GM12865 (cell line): ENCODE measurements around the gene DNMT3B.

Experiments
- DNase-seq: peaks from one replicate; pipeline ENCODE4 v3.0.0; 2010; ENCODE audit warnings: low read depth
- H3K4me3 ChIP-seq: 2 replicates; pipeline ENCODE4 v1.5.1; 2011; ENCODE audit warnings: mild to moderate bottlenecking, low read depth, low read length, control low read depth
- TF ChIP-seq, protein P1 (sequence below): IDR thresholded peaks from 2 replicates; pipeline ENCODE4 v1.5.1; 2011; ENCODE audit warnings: low read length, control low read depth, low read depth, inconsistent platforms; ENCODE audit not compliant: insufficient read depth; ENCODE audit errors: missing control alignments

Gene DNMT3B

DNA sequence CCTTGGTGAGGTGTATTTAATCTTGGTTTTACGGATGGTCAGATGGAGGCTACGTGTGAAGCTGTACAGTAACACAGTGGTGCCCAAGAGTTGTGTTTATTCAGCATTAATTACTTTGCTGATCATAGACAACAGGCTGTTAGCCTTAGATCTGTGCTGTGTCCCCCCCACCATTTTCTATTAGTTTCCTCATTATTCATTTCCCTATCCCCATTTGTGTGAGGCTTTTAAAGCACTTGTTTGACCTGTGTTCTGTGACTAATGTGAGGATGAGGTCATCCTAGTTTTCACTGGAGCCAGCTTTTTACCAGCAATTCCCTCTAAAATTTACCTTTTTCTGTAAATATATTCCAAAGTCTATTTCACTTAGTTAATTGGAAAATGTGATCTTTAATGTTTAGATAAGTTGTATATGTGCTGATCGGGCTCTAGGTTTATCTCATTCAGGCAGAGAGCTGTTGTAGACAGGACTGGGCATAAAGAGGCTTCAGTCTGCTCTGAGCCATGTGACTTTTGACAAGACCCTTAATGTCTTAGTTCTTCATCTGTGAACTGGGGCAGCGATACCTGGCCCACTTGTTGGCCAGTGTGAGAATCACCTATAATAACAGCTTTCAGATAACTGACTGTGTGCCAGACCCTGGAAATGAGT, 66.0 kb downstream of the DNMT3B start:
- no peak overlapping the region for H3K4me3 ChIP-seq
- no peak for DNase-seq
- TF ChIP-seq, protein P1, sequence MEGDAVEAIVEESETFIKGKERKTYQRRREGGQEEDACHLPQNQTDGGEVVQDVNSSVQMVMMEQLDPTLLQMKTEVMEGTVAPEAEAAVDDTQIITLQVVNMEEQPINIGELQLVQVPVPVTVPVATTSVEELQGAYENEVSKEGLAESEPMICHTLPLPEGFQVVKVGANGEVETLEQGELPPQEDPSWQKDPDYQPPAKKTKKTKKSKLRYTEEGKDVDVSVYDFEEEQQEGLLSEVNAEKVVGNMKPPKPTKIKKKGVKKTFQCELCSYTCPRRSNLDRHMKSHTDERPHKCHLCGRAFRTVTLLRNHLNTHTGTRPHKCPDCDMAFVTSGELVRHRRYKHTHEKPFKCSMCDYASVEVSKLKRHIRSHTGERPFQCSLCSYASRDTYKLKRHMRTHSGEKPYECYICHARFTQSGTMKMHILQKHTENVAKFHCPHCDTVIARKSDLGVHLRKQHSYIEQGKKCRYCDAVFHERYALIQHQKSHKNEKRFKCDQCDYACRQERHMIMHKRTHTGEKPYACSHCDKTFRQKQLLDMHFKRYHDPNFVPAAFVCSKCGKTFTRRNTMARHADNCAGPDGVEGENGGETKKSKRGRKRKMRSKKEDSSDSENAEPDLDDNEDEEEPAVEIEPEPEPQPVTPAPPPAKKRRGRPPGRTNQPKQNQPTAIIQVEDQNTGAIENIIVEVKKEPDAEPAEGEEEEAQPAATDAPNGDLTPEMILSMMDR, result no peak

DNA sequence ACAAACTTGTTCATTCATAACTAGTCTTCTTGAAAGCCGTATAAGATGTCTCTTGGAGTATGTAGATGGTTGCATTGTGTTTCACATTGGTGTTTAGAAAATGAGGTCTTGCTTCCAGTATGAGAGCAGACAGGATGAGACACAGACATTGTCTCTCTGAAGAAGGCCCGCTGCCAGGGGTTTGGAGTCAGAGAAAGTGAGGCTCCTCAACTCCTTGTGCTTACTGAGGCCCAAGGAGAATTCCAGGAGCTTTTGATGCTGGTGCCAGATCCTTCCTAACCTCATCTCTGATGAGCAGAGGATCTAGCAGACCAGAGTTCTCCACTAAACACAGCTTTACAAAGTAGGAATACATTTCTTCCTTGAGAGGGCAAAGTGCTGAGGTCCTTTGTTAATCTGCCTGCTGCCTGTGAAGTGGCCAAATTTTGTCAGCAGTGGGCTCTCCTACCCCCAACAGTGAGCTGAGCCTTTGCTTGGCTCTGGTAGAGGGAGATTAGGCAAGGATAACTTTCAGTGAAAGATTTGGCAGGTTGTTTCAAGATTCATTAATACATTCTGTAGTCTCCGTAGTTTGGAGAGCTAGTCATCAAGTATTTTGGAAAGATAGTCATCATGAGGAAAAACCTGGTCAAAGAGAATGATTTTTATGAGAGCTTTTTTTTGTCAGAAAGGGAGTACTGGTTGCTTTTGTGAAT, 67.3 kb downstream of the DNMT3B start:
- TF ChIP-seq, protein P1, result no peak
- DNase-seq, result no peak
- no peak overlapping the region for H3K4me3 ChIP-seq

GRCh38 chr20:32830437-32830836, 68.3 kb downstream of the DNMT3B start:
- no peak for DNase-seq

DNA sequence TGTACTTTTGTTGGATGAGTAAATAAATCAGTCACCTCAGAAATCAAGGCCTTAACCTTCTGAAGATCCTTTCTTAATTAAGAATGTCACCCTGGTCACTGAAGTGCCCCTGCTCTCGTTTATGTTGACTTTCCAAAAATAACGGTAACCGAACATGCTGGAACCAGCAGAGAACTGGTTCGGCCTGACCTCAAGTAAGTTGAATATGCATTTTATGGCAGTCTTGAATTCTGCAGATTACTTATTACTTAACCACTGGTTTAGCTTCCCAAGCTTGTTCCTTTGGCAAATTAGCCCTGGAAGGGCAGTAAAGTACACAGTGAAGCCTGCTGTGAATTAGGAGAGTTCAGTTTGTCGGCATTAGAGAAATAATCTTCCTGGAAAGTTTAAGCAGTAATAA, 69.8 kb downstream of the DNMT3B start:
- H3K4me3 ChIP-seq, result no peak overlapping the region
- DNase-seq, result no peak
- TF ChIP-seq, protein P1, result no peak

More at GRCh38 chr20:32830437-32830836, 68.3 kb downstream of the DNMT3B start:
- H3K4me3 ChIP-seq, result no peak overlapping the region
- TF ChIP-seq, protein P1, result no peak

DNA sequence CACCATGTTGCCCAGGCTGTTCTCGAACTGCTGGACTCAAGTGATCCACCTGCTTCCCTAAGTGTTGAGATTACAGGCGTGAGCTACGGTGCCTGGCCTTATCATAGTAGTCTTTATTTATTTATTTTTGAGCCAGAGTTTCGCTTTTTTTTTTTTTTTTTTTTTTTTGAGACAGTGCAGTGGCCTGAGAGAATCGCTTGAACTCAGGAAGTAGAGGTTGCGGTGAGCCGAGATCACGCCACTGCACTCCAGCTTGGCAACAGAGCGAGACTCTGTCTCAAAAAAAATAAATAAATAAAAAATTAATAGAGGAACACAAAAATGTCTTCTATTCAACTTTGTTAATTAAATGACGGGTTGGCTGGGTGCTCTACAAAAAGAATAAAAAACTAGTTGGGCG, 70.5 kb downstream of the DNMT3B start:
- no peak for DNase-seq
- no peak overlapping the region for H3K4me3 ChIP-seq
- TF ChIP-seq, protein P1, result no peak

DNA sequence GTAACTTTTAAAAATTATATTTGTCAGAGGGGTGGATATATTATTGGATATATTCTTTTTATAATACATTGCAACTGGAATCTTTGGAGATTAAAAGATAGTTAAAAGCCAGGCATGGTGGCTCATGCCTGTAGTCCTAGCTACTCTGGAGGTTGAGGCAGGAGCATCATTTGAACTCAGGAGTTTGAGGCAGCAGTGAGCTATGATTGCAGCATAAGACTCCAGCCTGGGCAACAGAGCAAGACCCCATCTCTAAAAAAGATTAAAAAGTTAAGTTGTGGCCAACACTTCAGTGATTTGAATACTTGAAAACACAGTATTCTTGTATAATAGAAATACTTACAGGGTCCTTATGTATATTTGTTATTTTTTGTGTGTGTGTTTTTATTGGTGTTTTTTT, 72.8 kb downstream of the DNMT3B start:
- no peak for DNase-seq
- TF ChIP-seq, protein P1, result no peak
- H3K4me3 ChIP-seq, result no peak overlapping the region
